GM23338 (cell line): Measurements from ENCODE around the gene ANXA6. TPM values are rescaled to one million over a fixed set of nuclear protein-coding genes. Genes with fewer than 3 reads are reported as not detected.

ENCODE experiments used
- ATAC-seq: fragments of 200-7000 bp; cut with Tn5 transposase; 3 replicates; pipeline ENCODE4 v1.9.1; 2020
- DNase-seq: peaks from one replicate; pipeline ENCODE4 v3.0.0-alpha.2; 2015; ENCODE audit warnings: low spot score
- H2AFZ ChIP-seq: fragments of 200-600 bp; sonication (generic); 2 replicates; pipeline ENCODE4 v1.8.0; 2016; ENCODE audit warnings: antibody characterized with exemption, mild to moderate bottlenecking, moderate library complexity
- H3F3A ChIP-seq: fragments of 200-600 bp; sonication (generic); replicated peaks from 2 replicates; pipeline ENCODE4 v1.8.0; 2017; ENCODE audit warnings: antibody characterized with exemption, mixed run types, low read depth
- H3K27ac ChIP-seq: fragments of 200-600 bp; sonication (generic); 2 replicates; pipeline ENCODE4 v1.6.1; 2016; ENCODE audit warnings: low read depth
- H3K27me3 ChIP-seq: fragments of 200-600 bp; sonication (generic); 2 replicates; pipeline ENCODE4 v1.8.0; 2016; ENCODE audit warnings: mild to moderate bottlenecking, mixed run types, moderate library complexity; ENCODE audit not compliant: insufficient read depth
- H3K36me3 ChIP-seq: fragments of 200-600 bp; sonication (generic); 2 replicates; pipeline ENCODE4 v1.8.0; 2016; ENCODE audit warnings: mild to moderate bottlenecking; ENCODE audit not compliant: insufficient read depth
- H3K4me1 ChIP-seq: fragments of 200-600 bp; sonication (generic); 2 replicates; pipeline ENCODE4 v1.8.0; 2016; ENCODE audit warnings: mild to moderate bottlenecking, moderate library complexity; ENCODE audit not compliant: insufficient read depth
- H3K4me2 ChIP-seq: fragments of 200-600 bp; sonication (generic); 2 replicates; pipeline ENCODE4 v1.7.1; 2017; ENCODE audit warnings: mixed run types
- H3K4me3 ChIP-seq: fragments of 200-600 bp; sonication (generic); 2 replicates; pipeline ENCODE4 v1.6.1; 2016; ENCODE audit warnings: mixed run types
- H3K79me2 ChIP-seq: fragments of 200-600 bp; sonication (generic); replicated peaks from 2 replicates; pipeline ENCODE4 v1.8.0; 2017; ENCODE audit warnings: mild to moderate bottlenecking; ENCODE audit not compliant: insufficient read depth
- H3K9me2 ChIP-seq: fragments of 200-600 bp; sonication (generic); 2 replicates; pipeline ENCODE4 v1.8.0; 2017; ENCODE audit not compliant: insufficient read depth
- H4K20me1 ChIP-seq: fragments of 200-600 bp; sonication (generic); replicated peaks from 2 replicates; pipeline ENCODE4 v1.8.0; 2017; ENCODE audit warnings: mild to moderate bottlenecking; ENCODE audit not compliant: insufficient read depth
- H3K27ac Mint-ChIP-seq: 2 replicates; pipeline ENCODE4 v1.8.0; 2020; ENCODE audit warnings: inconsistent platforms, mild to moderate bottlenecking, moderate library complexity, mixed read lengths
- H3K27me3 Mint-ChIP-seq: 3 replicates; pipeline ENCODE4 v1.8.0; 2022; ENCODE audit warnings: low read depth, mild to moderate bottlenecking, moderate library complexity, mixed read lengths, inconsistent platforms; ENCODE audit not compliant: insufficient read depth, poor library complexity
- H3K36me3 Mint-ChIP-seq: 3 replicates; pipeline ENCODE4 v1.8.0; 2021; ENCODE audit warnings: low read depth, mild to moderate bottlenecking, inconsistent platforms, moderate library complexity, mixed read lengths
- H3K4me1 Mint-ChIP-seq: 3 replicates; pipeline ENCODE4 v1.8.0; 2020; ENCODE audit warnings: mild to moderate bottlenecking, inconsistent platforms, mixed read lengths
- H3K4me3 Mint-ChIP-seq: 3 replicates; pipeline ENCODE4 v1.8.0; 2021; ENCODE audit warnings: moderate library complexity, mild to moderate bottlenecking, inconsistent platforms, mixed read lengths
- H3K9me3 Mint-ChIP-seq: 3 replicates; pipeline ENCODE4 v1.8.0; 2020; ENCODE audit warnings: moderate library complexity, mild to moderate bottlenecking, inconsistent platforms, mixed read lengths
- CREB1 ChIP-seq: fragments of 250-450 bp; sonication (Bioruptor Pico); IDR thresholded peaks from 2 replicates; pipeline ENCODE4 v1.5.0; 2020; ENCODE audit warnings: low read depth, mild to moderate bottlenecking, moderate library complexity
- CTCF ChIP-seq, 2 experiments: fragments of 200-600 bp in 1 of 2; sonication (generic) in 1 of 2; conservative IDR thresholded peaks; 2 replicates each; pipeline versions ENCODE4 v1.5.1 to v1.6.1; 2016 to 2017; ENCODE audit warnings: antibody characterized with exemption in 2 of 2, low read depth in 2 of 2, mild to moderate bottlenecking in 2 of 2, moderate library complexity in 1 of 2
- ETS1 ChIP-seq: IDR thresholded peaks from 2 replicates; pipeline ENCODE4 v1.6.1; 2016; ENCODE audit warnings: antibody characterized with exemption
- EZH2 ChIP-seq: fragments of 200-600 bp; sonication (generic); IDR thresholded peaks from one replicate; pipeline ENCODE4 v1.8.0; 2017; ENCODE audit warnings: antibody characterized with exemption, mild to moderate bottlenecking, low read depth; ENCODE audit not compliant: unreplicated experiment
- EZH2phosphoT487 ChIP-seq: fragments of 200-600 bp; sonication (generic); IDR thresholded peaks from one replicate; pipeline ENCODE4 v1.8.1; 2018; ENCODE audit warnings: antibody characterized with exemption; ENCODE audit not compliant: unreplicated experiment
- JUNB ChIP-seq: IDR thresholded peaks from one replicate; pipeline ENCODE4 v1.6.1; 2016; ENCODE audit warnings: antibody characterized with exemption; ENCODE audit not compliant: unreplicated experiment
- NANOG ChIP-seq: IDR thresholded peaks from 2 replicates; pipeline ENCODE4 v1.6.1; 2016; ENCODE audit warnings: antibody characterized with exemption, borderline replicate concordance
- POLR2AphosphoS5 ChIP-seq: IDR thresholded peaks from 2 replicates; pipeline ENCODE4 v1.6.1; 2016; ENCODE audit warnings: antibody characterized with exemption, low read depth
- REST ChIP-seq: IDR thresholded peaks from one replicate; pipeline ENCODE4 v1.6.1; 2018; ENCODE audit warnings: antibody characterized with exemption; ENCODE audit not compliant: unreplicated experiment
- STAT1 ChIP-seq: IDR thresholded peaks from one replicate; pipeline ENCODE4 v1.6.1; 2016; ENCODE audit warnings: antibody characterized with exemption; ENCODE audit not compliant: unreplicated experiment
- ZNF114 ChIP-seq: fragments of 250-450 bp; sonication (Bioruptor Pico); IDR thresholded peaks from 2 replicates; pipeline ENCODE4 v1.5.0; 2020; ENCODE audit warnings: mild to moderate bottlenecking, moderate library complexity
- ZNF331 ChIP-seq: fragments of 250-450 bp; sonication (Bioruptor Pico); IDR thresholded peaks from 2 replicates; pipeline ENCODE4 v1.5.0; 2020; ENCODE audit warnings: low read depth, mild to moderate bottlenecking, moderate library complexity
- ZNF462 ChIP-seq: fragments of 250-450 bp; sonication (Bioruptor Pico); IDR thresholded peaks from 2 replicates; pipeline ENCODE4 v1.5.0; 2020; ENCODE audit warnings: mild to moderate bottlenecking, moderate library complexity
- polyA plus RNA-seq: library from polyadenylated mRNA; unstranded; fragments of >200 nt; fragmentation: Nextera tagmentation; extraction: Ambion mirVana; gene quantifications from 2 replicates; pipeline ENCODE4 v1.2.1, GENCODE V29; 2016
- total RNA-seq: library from RNA; depleted of rRNA; stranded (reverse); fragments of >200 nt; shearing (Covaris generic); gene quantifications from 2 replicates; pipeline ENCODE4 v1.2.3, GENCODE V29; 2014

ANXA6 gene
- total and polyA plus RNA-seq, 2 experiments from 2014 or later, result 26.5 to 110 TPM

GRCh38 chr5:151181818-151182523, 24.4 kb upstream of the ANXA6 start:
- Histone ChIP-seq H3K27me3 (no peaks in the 10 kb centered on the region), H3F3A (no peaks in the 10 kb centered on the region), H3K4me1 (no peaks in the 10 kb centered on the region), H3K9me2 (peaks cover 10% of the 10 kb centered on the region; the same call in 1 of the 2 replicates), H3K4me3 (no peak overlapping the region), H3K36me3 (no peaks in the 10 kb centered on the region), H3K27ac (no peak overlapping the region), H2AFZ (no peak overlapping the region), H4K20me1 (no peaks in the 10 kb centered on the region), H3K4me2 (no peak overlapping the region), H3K79me2 (no peaks in the 10 kb centered on the region)
- H3K27ac Mint-ChIP-seq, result no peak overlapping the region
- ATAC-seq (no peak), DNase-seq (no peak)
- H3K4me3 Mint-ChIP-seq, result no peak overlapping the region
- H3K36me3 Mint-ChIP-seq, result no peaks in the 10 kb centered on the region
- peaks cover under 1% of the 10 kb centered on the region for H3K27me3 Mint-ChIP-seq
- peaks cover 13% of the 10 kb centered on the region for H3K4me1 Mint-ChIP-seq
- TF ChIP-seq EZH2 (no peak), NANOG (no peak), CTCF (conservative IDR thresholded peaks at IDR 0.05; ENCODE audit: low read depth in 2 of 2) (no peak), STAT1 (no peak), EZH2phosphoT487 (no peak), ETS1 (no peak), CREB1 (no peak), ZNF331 (CRISPR knock-in tag) (no peak), POLR2AphosphoS5 (no peak), JUNB (no peak), ZNF114 (CRISPR knock-in tag) (no peak), ZNF462 (no peak), REST (no peak)
- no peaks in the 10 kb centered on the region; the same call in 1 of the 3 replicates for H3K9me3 Mint-ChIP-seq
